H1 (cell line): ENCODE measurements around the gene ANGEL2. TPM values are rescaled to one million over a fixed set of nuclear protein-coding genes. Genes with fewer than 3 reads are reported as not detected.

Experiments used
- CTCF ChIA-PET: fragments of 300-600 bp; sonication (Branson Sonifier 250); formaldehyde crosslinking; loops from one replicate; lab custom pipeline; 2021; ENCODE audit not compliant: partially characterized antibody; lab: Charles Lee
- POLR2A ChIA-PET: fragments of 300-600 bp; sonication (Branson Sonifier 250); formaldehyde crosslinking; loops from one replicate; lab custom pipeline; 2021; ENCODE audit warnings: inconsistent platforms; ENCODE audit not compliant: partially characterized antibody; lab: Charles Lee
- DNase-seq, 2 experiments: peaks; one replicate each; pipeline versions ENCODE4 v3.0.0 to v3.0.0-alpha.2; 2010 to 2022; ENCODE audit warnings: low spot score in 2 of 2, low read depth in 1 of 2, mixed read lengths in 1 of 2
- FAIRE-seq: peaks from 2 replicates; lab custom pipeline; 2011; peaks lifted over from hg19 to GRCh38; lab: Jason Lieb, UNC
- H2AFZ ChIP-seq: 2 replicates; pipeline ENCODE4 v1.8.1; 2012; ENCODE audit warnings: low read length, inconsistent platforms
- H2AK5ac ChIP-seq: 2 replicates; pipeline ENCODE4 v1.6.1; 2013; ENCODE audit warnings: low read depth, low read length
- H2BK120ac ChIP-seq: replicated peaks from 2 replicates; pipeline ENCODE3; 2013; ENCODE audit warnings: low read depth, low read length, inconsistent platforms
- H2BK12ac ChIP-seq: 2 replicates; pipeline ENCODE4 v1.6.1; 2013; ENCODE audit warnings: low read depth, low read length
- H2BK15ac ChIP-seq: 2 replicates; pipeline ENCODE4 v1.6.1; 2013; ENCODE audit warnings: low read length
- H2BK20ac ChIP-seq: 2 replicates; pipeline ENCODE4 v1.6.1; 2013; ENCODE audit warnings: low read length
- H2BK5ac ChIP-seq: 2 replicates; pipeline ENCODE4 v1.6.1; 2013; ENCODE audit warnings: low read depth, low read length
- H3K14ac ChIP-seq: 2 replicates; pipeline ENCODE4 v1.6.1; 2013; ENCODE audit warnings: inconsistent platforms; ENCODE audit not compliant: insufficient read length
- H3K18ac ChIP-seq: 2 replicates; pipeline ENCODE4 v1.6.1; 2013; ENCODE audit warnings: low read length; ENCODE audit errors: extremely low read depth
- H3K23ac ChIP-seq: 2 replicates; pipeline ENCODE4 v1.6.1; 2013; ENCODE audit warnings: inconsistent platforms; ENCODE audit not compliant: insufficient read length
- H3K23me2 ChIP-seq: 2 replicates; pipeline ENCODE4 v1.6.1; 2013; ENCODE audit warnings: low read depth, low read length
- H3K27ac ChIP-seq: 2 replicates; pipeline ENCODE4 v1.6.1; 2011; ENCODE audit warnings: low read depth, low read length, inconsistent platforms
- H3K27me3 ChIP-seq, 4 experiments: replicated peaks in 1 of 4; 1 replicate in 1 of 4; 2 replicates in 3 of 4; pipeline versions ENCODE4 v1.6.1 to v1.8.1; 2011 to 2013; ENCODE audit warnings: low read length in 3 of 4, mild to moderate bottlenecking in 3 of 4, inconsistent platforms in 2 of 4, mixed read lengths in 2 of 4, moderate library complexity in 1 of 4; ENCODE audit not compliant: control insufficient read depth in 3 of 4, insufficient read depth in 3 of 4; ENCODE audit errors: extremely low read depth in 1 of 4
- H3K36me3 ChIP-seq, 4 experiments: 2 replicates each; pipeline versions ENCODE4 v1.6.1 to v1.8.1; 2011 to 2013; ENCODE audit warnings: mild to moderate bottlenecking in 4 of 4, low read length in 3 of 4, moderate library complexity in 2 of 4, control low read depth in 1 of 4, inconsistent platforms in 1 of 4; ENCODE audit not compliant: insufficient read depth in 4 of 4, control insufficient read depth in 2 of 4
- H3K4ac ChIP-seq: replicated peaks from 2 replicates; pipeline ENCODE3; 2013; ENCODE audit warnings: low read length, low read depth, mixed read lengths, inconsistent platforms; ENCODE audit not compliant: insufficient read length
- H3K4me1 ChIP-seq, 4 experiments: replicated peaks in 1 of 4; 1 replicate in 1 of 4; 2 replicates in 3 of 4; pipeline versions ENCODE4 v1.6.1 to v1.8.1; 2011 to 2013; ENCODE audit warnings: low read length in 3 of 4, inconsistent platforms in 2 of 4, mixed read lengths in 1 of 4; ENCODE audit not compliant: insufficient read depth in 4 of 4, control insufficient read depth in 3 of 4
- H3K4me2 ChIP-seq, 2 experiments: 2 replicates each; pipeline versions ENCODE4 v1.6.1 to v1.8.1; 2011 to 2013; ENCODE audit warnings: low read depth in 2 of 2, low read length in 2 of 2, control low read depth in 1 of 2, inconsistent platforms in 1 of 2, mild to moderate bottlenecking in 1 of 2; ENCODE audit not compliant: insufficient read depth in 1 of 2
- H3K4me3 ChIP-seq, 4 experiments: fragments of 200-600, 300-600 bp in 1 of 4; sonication (generic), shearing (Covaris generic), sonication (Bioruptor Twin) in 1 of 4; 2 replicates each; pipeline versions ENCODE4 v1.5.1 to v1.8.1; 2011 to 2016; ENCODE audit warnings: low read length in 4 of 4, low read depth in 3 of 4, control low read depth in 2 of 4, inconsistent platforms in 2 of 4, mild to moderate bottlenecking in 2 of 4, mixed read lengths in 1 of 4, moderate library complexity in 1 of 4; ENCODE audit not compliant: insufficient read depth in 2 of 4; ENCODE audit errors: extremely low read depth in 1 of 4
- H3K56ac ChIP-seq: replicated peaks from 2 replicates; pipeline ENCODE3; 2013; ENCODE audit warnings: low read depth, mild to moderate bottlenecking, mixed read lengths, low read length, inconsistent platforms; ENCODE audit not compliant: insufficient read length
- H3K79me1 ChIP-seq: 2 replicates; pipeline ENCODE4 v1.6.1; 2013; ENCODE audit warnings: low read depth, low read length, control low read depth
- H3K79me2 ChIP-seq, 2 experiments: 2 replicates each; pipeline versions ENCODE4 v1.6.1 to v1.8.1; 2012 to 2013; ENCODE audit warnings: low read length in 2 of 2, mild to moderate bottlenecking in 2 of 2, inconsistent platforms in 1 of 2; ENCODE audit not compliant: insufficient read depth in 2 of 2, control insufficient read depth in 1 of 2
- H3K9ac ChIP-seq, 4 experiments: replicated peaks in 1 of 4; 1 replicate in 1 of 4; 2 replicates in 3 of 4; pipeline versions ENCODE4 v1.6.1 to v1.8.1; 2011 to 2013; ENCODE audit warnings: low read depth in 3 of 4, low read length in 3 of 4, control low read depth in 2 of 4, mild to moderate bottlenecking in 2 of 4, moderate library complexity in 2 of 4, inconsistent platforms in 1 of 4; ENCODE audit errors: extremely low read depth in 1 of 4
- H3K9me3 ChIP-seq, 2 experiments: 2 replicates each; pipeline versions ENCODE4 v1.6.1 to v1.8.1; 2012 to 2013; ENCODE audit warnings: mild to moderate bottlenecking in 2 of 2, moderate library complexity in 2 of 2, control low read depth in 1 of 2, inconsistent platforms in 1 of 2, low read depth in 1 of 2, low read length in 1 of 2, mixed read lengths in 1 of 2; ENCODE audit not compliant: insufficient read depth in 2 of 2
- H4K20me1 ChIP-seq, 2 experiments: replicated peaks in 1 of 2; 2 replicates each; pipeline versions ENCODE3 to v1.8.1; 2011 to 2013; ENCODE audit warnings: inconsistent platforms in 2 of 2, low read length in 2 of 2, mild to moderate bottlenecking in 1 of 2; ENCODE audit not compliant: insufficient read depth in 2 of 2, control insufficient read depth in 1 of 2
- H4K5ac ChIP-seq: 2 replicates; pipeline ENCODE4 v1.6.1; 2013; ENCODE audit warnings: low read length, low read depth, mixed read lengths, inconsistent platforms; ENCODE audit not compliant: insufficient read length
- H4K8ac ChIP-seq: 2 replicates; pipeline ENCODE4 v1.8.0; 2013; ENCODE audit warnings: mild to moderate bottlenecking, moderate library complexity, low read length, inconsistent platforms; ENCODE audit not compliant: insufficient read depth; ENCODE audit errors: extremely low read depth
- H4K91ac ChIP-seq: replicated peaks from 2 replicates; pipeline ENCODE3; 2013; ENCODE audit warnings: low read length, mixed read lengths, inconsistent platforms; ENCODE audit not compliant: insufficient read length
- BRCA1 ChIP-seq: IDR thresholded peaks from 2 replicates; pipeline ENCODE4 v1.6.1; 2012; ENCODE audit warnings: low read depth, low read length, improper control_type of control experiment
- MAFK ChIP-seq: IDR thresholded peaks from 2 replicates; pipeline ENCODE4 v1.6.1; 2012; ENCODE audit warnings: low read depth, mild to moderate bottlenecking, improper control_type of control experiment, low read length
- NANOG ChIP-seq: IDR thresholded peaks from 2 replicates; pipeline ENCODE4 v1.6.1; 2011; ENCODE audit warnings: low read length, low read depth, mild to moderate bottlenecking, inconsistent platforms; ENCODE audit not compliant: insufficient read depth, poor library complexity, severe bottlenecking
- RFX5 ChIP-seq: IDR thresholded peaks from 2 replicates; pipeline ENCODE4 v1.6.1; 2011; ENCODE audit warnings: low read depth, low read length, improper control_type of control experiment, borderline replicate concordance
- SAP30 ChIP-seq: fragments of 300-600 bp; sonication (generic); IDR thresholded peaks from 2 replicates; pipeline ENCODE4 v1.7.1; 2012; ENCODE audit warnings: low read length, moderate library complexity, mild to moderate bottlenecking, inconsistent platforms; ENCODE audit not compliant: insufficient read depth, insufficient replicate concordance
- ZNF274 ChIP-seq: IDR thresholded peaks from 2 replicates; pipeline ENCODE4 v1.7.0; 2012; ENCODE audit warnings: low read length, borderline replicate concordance; ENCODE audit errors: extremely low read depth
- WGBS, 2 experiments: shearing (Covaris generic) in 1 of 2; methylation state at CpG; one replicate each; pipeline versions ENCODE4 v1.1.6 to v1.1.7; 2013 to 2015; ENCODE audit warnings: low lambda C conversion rate in 2 of 2, mixed read lengths in 2 of 2, inconsistent platforms in 1 of 2, low coverage in 1 of 2, missing lambda C conversion rate in 1 of 2; ENCODE audit not compliant: insufficient replicate concordance in 2 of 2, insufficient coverage in 1 of 2, insufficient read length in 1 of 2; ENCODE audit errors: extremely low coverage in 1 of 2, missing lambda C conversion rate in 1 of 2; 5-methylcytosine and 5-hydroxymethylcytosine counted together
- polyA plus RNA-seq, 7 experiments: library from polyadenylated mRNA; depleted of rRNA in 3 of 7; stranded (reverse) in 5 of 7; unstranded in 2 of 7; fragments of >200 nt in 5 of 7; fragments of 200-250 nt in 2 of 7; gene quantifications; 1 replicate in 5 of 7; 2 replicates in 1 of 7; 4 replicates in 1 of 7; pipeline versions ENCODE4 v1.2.1 to v1.2.3, GENCODE V29; 2011 to 2013; ENCODE audit warnings: missing spikeins in 2 of 7, mixed read lengths in 2 of 7
- total RNA-seq: library from RNA; stranded (reverse); fragmentation: NEBNext Ultra II Directional; extraction: Animal tissue kit (Norgen Biotek cat#: 25700); gene quantifications from 2 replicates; pipeline ENCODE4 v1.2.1, GENCODE V29; 2021

Gene ANGEL2
- total and polyA plus RNA-seq, 2 of the 8 experiments (the other 6 are each of a cell fraction or from before 2014, with no cell fraction given) = 18.1 to 39.9 TPM

GRCh38 chr1:213034713-213035112, 19.0 kb upstream of the ANGEL2 start:
- no peaks in the 10 kb centered on the region for H3K9me3 ChIP-seq
- WGBS, 2 experiments = 95% methylated on average over 1 of the region's 1 CpG; no CpG with 5 or more reads in 1 of the 2 experiments
- DNase-seq (no peak), FAIRE-seq (no peak)
- no peak overlapping the region for H2AK5ac ChIP-seq
- no peak overlapping the region for H2BK120ac ChIP-seq
- no peaks in the 10 kb centered on the region for H3K23me2 ChIP-seq
- POLR2A ChIA-PET = no interaction called here
- H3K4me2 ChIP-seq = no peak overlapping the region
- H3K4ac ChIP-seq = no peak overlapping the region
- H2BK20ac ChIP-seq = no peak overlapping the region
- H2BK12ac ChIP-seq = no peak overlapping the region
- no peak overlapping the region for H4K5ac ChIP-seq
- no peak overlapping the region for H2BK15ac ChIP-seq
- no peaks in the 10 kb centered on the region for H3K79me2 ChIP-seq
- H3K23ac ChIP-seq = no peak overlapping the region
- no peak overlapping the region for H4K91ac ChIP-seq
- no peaks in the 10 kb centered on the region for H4K20me1 ChIP-seq
- H3K9ac ChIP-seq = no peak overlapping the region
- CTCF ChIA-PET = interaction anchor here (0.8 kb wide), 1 partner anchor 10 kb away, joined by 3 read pairs; no protein-coding TSS in a partner anchor
- H3K14ac ChIP-seq = no peak overlapping the region
- no peak overlapping the region for H2AFZ ChIP-seq
- H3K4me1 ChIP-seq = no peaks in the 10 kb centered on the region
- no peak overlapping the region for H3K18ac ChIP-seq
- no peak overlapping the region for H3K27ac ChIP-seq
- H3K4me3 ChIP-seq = no peak overlapping the region
- H2BK5ac ChIP-seq = no peak overlapping the region
- no peak overlapping the region for H3K56ac ChIP-seq
- H3K36me3 ChIP-seq = no peaks in the 10 kb centered on the region
- no peaks in the 10 kb centered on the region for H3K27me3 ChIP-seq
- no peak overlapping the region for H4K8ac ChIP-seq
- H3K79me1 ChIP-seq = no peaks in the 10 kb centered on the region
- no peak for TF ChIP-seq SAP30
- no peak for TF ChIP-seq RFX5
- TF ChIP-seq NANOG = no peak
- TF ChIP-seq ZNF274 = no peak
- TF ChIP-seq BRCA1 = no peak
- no peak for TF ChIP-seq MAFK
